HepG2 (cell line): ENCODE results near the gene BPHL. TPM values are rescaled to one million over a fixed set of nuclear protein-coding genes. Genes with fewer than 3 reads are reported as not detected.

Experiments
- HMG20A ChIP-seq: IDR thresholded peaks from 2 replicates; pipeline ENCODE4 v1.6.1; 2016; ENCODE audit warnings: borderline replicate concordance
- KDM5A ChIP-seq: fragments of 200-600 bp; sonication (generic); IDR thresholded peaks from 2 replicates; pipeline ENCODE4 v1.7.0; 2018; ENCODE audit warnings: antibody characterized with exemption, mild to moderate bottlenecking, low read length, borderline replicate concordance
- NR2C2 ChIP-seq: sonication (generic); formaldehyde crosslinking; IDR thresholded peaks from 2 replicates; pipeline ENCODE4 v1.4.0; 2020; ENCODE audit warnings: missing genetic modification reagents, mild to moderate bottlenecking, moderate library complexity, borderline replicate concordance
- RFX5 ChIP-seq: IDR thresholded peaks from 2 replicates; pipeline ENCODE4 v1.6.1; 2011; ENCODE audit warnings: low read depth, low read length, improper control_type of control experiment
- RNF2 ChIP-seq: fragments of 450-650 bp; conservative IDR thresholded peaks from 2 replicates; pipeline ENCODE4 v1.6.1; 2016; ENCODE audit warnings: low read depth
- SALL2 ChIP-seq: sonication (generic); formaldehyde crosslinking; IDR thresholded peaks from 2 replicates; pipeline ENCODE4 v1.8.1; 2023; ENCODE audit warnings: mild to moderate bottlenecking, missing genetic modification reagents, inconsistent platforms
- SNAI1 ChIP-seq: sonication (generic); formaldehyde crosslinking; IDR thresholded peaks from 2 replicates; pipeline ENCODE4 v1.5.0; 2020; ENCODE audit warnings: mild to moderate bottlenecking, missing genetic modification reagents, borderline replicate concordance
- SP2 ChIP-seq: sonication (generic); formaldehyde crosslinking; IDR thresholded peaks from 2 replicates; pipeline ENCODE4 v1.5.1; 2020; ENCODE audit warnings: mild to moderate bottlenecking, missing genetic modification reagents
- TMF1 ChIP-seq: sonication (generic); formaldehyde crosslinking; IDR thresholded peaks from 2 replicates; pipeline ENCODE4 v1.8.1; 2022; ENCODE audit warnings: low read depth, missing genetic modification reagents
- ZNF382 ChIP-seq: sonication (generic); formaldehyde crosslinking; IDR thresholded peaks from 2 replicates; pipeline ENCODE4 v1.5.0; 2020; ENCODE audit warnings: missing genetic modification reagents, mild to moderate bottlenecking, borderline replicate concordance
- ZNF577 ChIP-seq: sonication (generic); formaldehyde crosslinking; IDR thresholded peaks from 2 replicates; pipeline ENCODE4 v1.4.0; 2020; ENCODE audit warnings: mild to moderate bottlenecking, low read depth, missing genetic modification reagents, borderline replicate concordance
- ZNF589 ChIP-seq: sonication (generic); formaldehyde crosslinking; conservative IDR thresholded peaks from 2 replicates; pipeline ENCODE4 v1.8.0; 2022; ENCODE audit warnings: mild to moderate bottlenecking, moderate library complexity, missing genetic modification reagents
- ZNF773 ChIP-seq: sonication (generic); formaldehyde crosslinking; IDR thresholded peaks from 2 replicates; pipeline ENCODE4 v1.4.0; 2020; ENCODE audit warnings: missing genetic modification reagents, borderline replicate concordance
- ZNF781 ChIP-seq: sonication (generic); formaldehyde crosslinking; IDR thresholded peaks from 2 replicates; pipeline ENCODE4 v1.5.1; 2020; ENCODE audit warnings: borderline replicate concordance, mild to moderate bottlenecking, missing genetic modification reagents; ENCODE audit errors: not compliant biosample characterization
- ZNF788 ChIP-seq: sonication (generic); formaldehyde crosslinking; IDR thresholded peaks from 2 replicates; pipeline ENCODE4 v1.5.0; 2020; ENCODE audit warnings: mild to moderate bottlenecking, missing genetic modification reagents, borderline replicate concordance
- polyA plus RNA-seq, 8 experiments: library from polyadenylated mRNA; depleted of rRNA in 3 of 8; stranded (reverse) in 7 of 8; unstranded in 1 of 8; fragments of >200 nt; fragmentation: Illumina TruSeq in 4 of 8; extraction: Trizol in 4 of 8; gene quantifications; 2 replicates each; pipeline versions ENCODE4 v1.2.1 to v1.2.3, GENCODE V29; 2011 to 2016; ENCODE audit warnings: low read depth in 4 of 8, missing spikeins in 1 of 8, mixed read lengths in 1 of 8; ENCODE audit not compliant: insufficient read depth in 1 of 8
- total RNA-seq, 5 experiments: library from RNA; depleted of rRNA; stranded (reverse); fragments of >200 nt; fragmentation: Illumina TruSeq; extraction: Trizol; gene quantifications; 2 replicates each; pipeline ENCODE4 v1.2.3, GENCODE V29; 2016; ENCODE audit warnings: low read depth in 1 of 5
- TF ChIP-seq, protein P1 (sequence below): sonication (generic); formaldehyde crosslinking; conservative IDR thresholded peaks from 2 replicates; pipeline ENCODE4 v1.8.0; 2022; ENCODE audit warnings: missing genetic modification reagents
- TF ChIP-seq, protein P2 (sequence below): sonication (generic); formaldehyde crosslinking; IDR thresholded peaks from 2 replicates; pipeline ENCODE4 v1.4.0; 2020; ENCODE audit warnings: mild to moderate bottlenecking, low read depth, missing genetic modification reagents
- TF ChIP-seq, protein P3 (sequence below): sonication (generic); formaldehyde crosslinking; IDR thresholded peaks from 2 replicates; pipeline ENCODE4 v1.5.0; 2020; ENCODE audit warnings: mild to moderate bottlenecking, missing genetic modification reagents, moderate library complexity
- TF ChIP-seq, protein P4 (sequence below): sonication (generic); formaldehyde crosslinking; IDR thresholded peaks from 2 replicates; pipeline ENCODE4 v1.8.1; 2022; ENCODE audit warnings: mild to moderate bottlenecking, missing genetic modification reagents

The BPHL gene
- total and polyA plus RNA-seq, 2 of the 13 experiments (the other 11 are each of a cell fraction or from before 2014, with no cell fraction given) = 37.8 to 39.5 TPM

DNA sequence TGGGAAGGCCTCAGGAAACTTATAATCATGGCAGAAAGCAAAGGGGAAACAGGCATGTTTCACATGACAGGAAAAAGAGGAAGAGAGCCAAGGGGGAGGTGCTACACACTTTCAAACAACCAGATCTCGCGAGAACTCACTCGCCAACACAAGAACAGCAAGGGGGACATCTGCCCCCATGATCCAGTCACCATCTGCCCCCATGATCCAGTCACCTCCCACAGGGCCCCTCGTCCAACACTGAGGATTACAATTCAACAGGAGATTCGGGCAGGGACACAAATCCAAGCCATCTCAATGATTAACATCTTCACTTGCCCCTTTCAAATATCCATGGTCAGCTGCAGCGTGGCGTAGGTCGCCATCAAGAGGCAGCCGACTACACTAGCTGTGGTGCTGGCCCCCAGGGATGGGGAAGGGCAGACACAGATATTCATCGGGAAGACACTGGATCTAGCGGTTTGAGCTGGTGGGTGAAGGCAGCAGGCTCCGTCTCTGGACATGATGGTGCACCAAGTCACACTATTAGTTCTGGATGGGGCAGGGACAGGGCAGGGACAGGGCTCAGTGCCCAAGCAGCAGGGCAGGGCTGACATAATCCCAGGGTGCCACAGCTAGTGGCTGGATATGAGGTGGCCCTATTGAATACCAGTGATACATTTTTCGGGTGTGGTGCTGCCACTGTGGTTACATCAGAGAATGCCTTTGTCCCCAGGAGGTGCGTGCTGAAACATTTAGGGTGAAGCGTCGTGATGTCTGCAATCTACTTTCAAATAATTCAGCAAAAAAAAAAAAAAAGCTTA lies 77.4 kb downstream of the BPHL start (continued):
- TF ChIP-seq, protein P1, sequence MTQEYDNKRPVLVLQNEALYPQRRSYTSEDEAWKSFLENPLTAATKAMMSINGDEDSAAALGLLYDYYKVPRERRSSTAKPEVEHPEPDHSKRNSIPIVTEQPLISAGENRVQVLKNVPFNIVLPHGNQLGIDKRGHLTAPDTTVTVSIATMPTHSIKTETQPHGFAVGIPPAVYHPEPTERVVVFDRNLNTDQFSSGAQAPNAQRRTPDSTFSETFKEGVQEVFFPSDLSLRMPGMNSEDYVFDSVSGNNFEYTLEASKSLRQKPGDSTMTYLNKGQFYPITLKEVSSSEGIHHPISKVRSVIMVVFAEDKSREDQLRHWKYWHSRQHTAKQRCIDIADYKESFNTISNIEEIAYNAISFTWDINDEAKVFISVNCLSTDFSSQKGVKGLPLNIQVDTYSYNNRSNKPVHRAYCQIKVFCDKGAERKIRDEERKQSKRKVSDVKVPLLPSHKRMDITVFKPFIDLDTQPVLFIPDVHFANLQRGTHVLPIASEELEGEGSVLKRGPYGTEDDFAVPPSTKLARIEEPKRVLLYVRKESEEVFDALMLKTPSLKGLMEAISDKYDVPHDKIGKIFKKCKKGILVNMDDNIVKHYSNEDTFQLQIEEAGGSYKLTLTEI (CRISPR knock-in tag) = no peak
- TF ChIP-seq, protein P2, sequence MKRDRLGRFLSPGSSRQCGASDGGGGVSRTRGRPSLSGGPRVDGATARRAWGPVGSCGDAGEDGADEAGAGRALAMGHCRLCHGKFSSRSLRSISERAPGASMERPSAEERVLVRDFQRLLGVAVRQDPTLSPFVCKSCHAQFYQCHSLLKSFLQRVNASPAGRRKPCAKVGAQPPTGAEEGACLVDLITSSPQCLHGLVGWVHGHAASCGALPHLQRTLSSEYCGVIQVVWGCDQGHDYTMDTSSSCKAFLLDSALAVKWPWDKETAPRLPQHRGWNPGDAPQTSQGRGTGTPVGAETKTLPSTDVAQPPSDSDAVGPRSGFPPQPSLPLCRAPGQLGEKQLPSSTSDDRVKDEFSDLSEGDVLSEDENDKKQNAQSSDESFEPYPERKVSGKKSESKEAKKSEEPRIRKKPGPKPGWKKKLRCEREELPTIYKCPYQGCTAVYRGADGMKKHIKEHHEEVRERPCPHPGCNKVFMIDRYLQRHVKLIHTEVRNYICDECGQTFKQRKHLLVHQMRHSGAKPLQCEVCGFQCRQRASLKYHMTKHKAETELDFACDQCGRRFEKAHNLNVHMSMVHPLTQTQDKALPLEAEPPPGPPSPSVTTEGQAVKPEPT (CRISPR knock-in tag) = no peak
- no peak for TF ChIP-seq RFX5
- no peak for TF ChIP-seq HMG20A (CRISPR knock-in tag)
- peak; percentile 85 for TF ChIP-seq ZNF781
- 0 out of 2 replicates have a peak, but pooled peaks have one; percentile 59 for TF ChIP-seq SNAI1 (CRISPR knock-in tag)
- 0 out of 2 replicates have a peak, but pooled peaks have one; percentile 13 for TF ChIP-seq SP2 (CRISPR knock-in tag)
- TF ChIP-seq SALL2 (CRISPR knock-in tag) = no peak
- TF ChIP-seq, protein P3, sequence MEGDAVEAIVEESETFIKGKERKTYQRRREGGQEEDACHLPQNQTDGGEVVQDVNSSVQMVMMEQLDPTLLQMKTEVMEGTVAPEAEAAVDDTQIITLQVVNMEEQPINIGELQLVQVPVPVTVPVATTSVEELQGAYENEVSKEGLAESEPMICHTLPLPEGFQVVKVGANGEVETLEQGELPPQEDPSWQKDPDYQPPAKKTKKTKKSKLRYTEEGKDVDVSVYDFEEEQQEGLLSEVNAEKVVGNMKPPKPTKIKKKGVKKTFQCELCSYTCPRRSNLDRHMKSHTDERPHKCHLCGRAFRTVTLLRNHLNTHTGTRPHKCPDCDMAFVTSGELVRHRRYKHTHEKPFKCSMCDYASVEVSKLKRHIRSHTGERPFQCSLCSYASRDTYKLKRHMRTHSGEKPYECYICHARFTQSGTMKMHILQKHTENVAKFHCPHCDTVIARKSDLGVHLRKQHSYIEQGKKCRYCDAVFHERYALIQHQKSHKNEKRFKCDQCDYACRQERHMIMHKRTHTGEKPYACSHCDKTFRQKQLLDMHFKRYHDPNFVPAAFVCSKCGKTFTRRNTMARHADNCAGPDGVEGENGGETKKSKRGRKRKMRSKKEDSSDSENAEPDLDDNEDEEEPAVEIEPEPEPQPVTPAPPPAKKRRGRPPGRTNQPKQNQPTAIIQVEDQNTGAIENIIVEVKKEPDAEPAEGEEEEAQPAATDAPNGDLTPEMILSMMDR (CRISPR knock-in tag) = peak; percentile 81
- TF ChIP-seq ZNF773 = no peak
- TF ChIP-seq, protein P4, sequence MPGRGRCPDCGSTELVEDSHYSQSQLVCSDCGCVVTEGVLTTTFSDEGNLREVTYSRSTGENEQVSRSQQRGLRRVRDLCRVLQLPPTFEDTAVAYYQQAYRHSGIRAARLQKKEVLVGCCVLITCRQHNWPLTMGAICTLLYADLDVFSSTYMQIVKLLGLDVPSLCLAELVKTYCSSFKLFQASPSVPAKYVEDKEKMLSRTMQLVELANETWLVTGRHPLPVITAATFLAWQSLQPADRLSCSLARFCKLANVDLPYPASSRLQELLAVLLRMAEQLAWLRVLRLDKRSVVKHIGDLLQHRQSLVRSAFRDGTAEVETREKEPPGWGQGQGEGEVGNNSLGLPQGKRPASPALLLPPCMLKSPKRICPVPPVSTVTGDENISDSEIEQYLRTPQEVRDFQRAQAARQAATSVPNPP (CRISPR knock-in tag) = no peak
- no peak for TF ChIP-seq ZNF577 (CRISPR knock-in tag)
- TF ChIP-seq NR2C2 = peak; percentile 39; the same call in 1 of the 2 replicates
- TF ChIP-seq ZNF788 (CRISPR knock-in tag) = peak; percentile 54; the same call in 1 of the 2 replicates
- TF ChIP-seq KDM5A = no peak; the same call in 1 of the 2 replicates
- no peak for TF ChIP-seq ZNF382 (CRISPR knock-in tag)
- no peak for TF ChIP-seq TMF1 (CRISPR knock-in tag)
- TF ChIP-seq ZNF589 = peak; percentile 52; the same call in 1 of the 2 replicates
- TF ChIP-seq RNF2 = 0 out of 2 replicates have a peak, but pooled peaks have one; percentile 16
